Skeletal muscle tissue (tissue), 4 donors: ENCODE data around the gene CCSER1. TPM values are rescaled to one million over a fixed set of nuclear protein-coding genes. Genes with fewer than 3 reads are reported as not detected.
"Not testable (repeated sequence)": the region's sequence is repeated elsewhere in the genome, so short reads cannot be mapped to it uniquely, and the experiment has no call there.

Experiments
- H3K27ac ChIP-seq: one replicate; pipeline ENCODE4 v1.7.0; 2013; ENCODE audit warnings: mild to moderate bottlenecking, low read depth, low read length, inconsistent platforms
- H3K27me3 ChIP-seq, 3 donors: one replicate each; pipeline ENCODE4 v1.7.0; 2013; ENCODE audit warnings: low read length in 3 of 3; ENCODE audit not compliant: control insufficient read depth in 3 of 3, insufficient read depth in 3 of 3
- H3K36me3 ChIP-seq, 3 donors: one replicate each; pipeline ENCODE4 v1.7.0; 2013; ENCODE audit warnings: low read length in 3 of 3; ENCODE audit not compliant: control insufficient read depth in 3 of 3, insufficient read depth in 3 of 3
- H3K4me1 ChIP-seq, 3 donors: one replicate each; pipeline ENCODE4 v1.7.0; 2013; ENCODE audit warnings: low read length in 3 of 3, mild to moderate bottlenecking in 3 of 3; ENCODE audit not compliant: control insufficient read depth in 3 of 3, insufficient read depth in 3 of 3
- H3K4me3 ChIP-seq, 3 donors: one replicate each; pipeline ENCODE4 v1.7.0; 2013; ENCODE audit warnings: low read length in 3 of 3
- H3K9ac ChIP-seq, 3 donors: one replicate each; pipeline ENCODE4 v1.7.0; 2013; ENCODE audit warnings: low read length in 3 of 3, mild to moderate bottlenecking in 3 of 3, moderate library complexity in 2 of 3, low read depth in 1 of 3
- H3K9me3 ChIP-seq, 3 donors: one replicate each; pipeline ENCODE4 v1.7.0; 2013; ENCODE audit warnings: low read length in 3 of 3; ENCODE audit not compliant: control insufficient read depth in 3 of 3
- total RNA-seq: library from RNA; depleted of rRNA; stranded (reverse); fragments of >200 nt; gene quantifications from one replicate; pipeline ENCODE4 v1.2.3, GENCODE V29; 2014
- donor health status: Osteomylitis.

The CCSER1 gene
- total RNA-seq, 1 donor from 2014 or later = 1.0 TPM

- H3K9ac ChIP-seq = no peak overlapping the region
- no peaks in the 10 kb centered on the region for H3K4me1 ChIP-seq
- H3K36me3 ChIP-seq = no peaks in the 10 kb centered on the region
- no peak overlapping the region for H3K27ac ChIP-seq
- no peaks in the 10 kb centered on the region for H3K27me3 ChIP-seq
- H3K9me3 ChIP-seq = no peaks in the 10 kb centered on the region
- no peak overlapping the region for H3K4me3 ChIP-seq
These were observed 996.5 kb downstream of the CCSER1 start for GRCh38 chr4:91123742-91124141.

- no peak overlapping the region for H3K27ac ChIP-seq
- no peak overlapping the region for H3K4me3 ChIP-seq
- H3K9me3 ChIP-seq = no peaks in the 10 kb centered on the region
- H3K36me3 ChIP-seq = no peaks in the 10 kb centered on the region
- H3K4me1 ChIP-seq = no peaks in the 10 kb centered on the region
- no peak overlapping the region for H3K9ac ChIP-seq
- H3K27me3 ChIP-seq = no peaks in the 10 kb centered on the region
These were observed 1000.0 kb downstream of the CCSER1 start for GRCh38 chr4:91127192-91127591.

- Histone ChIP-seq H3K27ac (no peak overlapping the region), H3K36me3 (no peaks in the 10 kb centered on the region), H3K4me3 (no peak overlapping the region), H3K9me3 (no peaks in the 10 kb centered on the region), H3K27me3 (no peaks in the 10 kb centered on the region), H3K9ac (no peak overlapping the region), H3K4me1 (no peaks in the 10 kb centered on the region)
These were observed 1000.6 kb downstream of the CCSER1 start for GRCh38 chr4:91127831-91128230.

- Histone ChIP-seq H3K36me3 (no peaks in the 10 kb centered on the region), H3K4me1 (no peaks in the 10 kb centered on the region), H3K27me3 (no peaks in the 10 kb centered on the region), H3K9me3 (no peaks in the 10 kb centered on the region), H3K9ac (no peak overlapping the region), H3K27ac (no peak overlapping the region), H3K4me3 (no peak overlapping the region)
These were observed 1001.3 kb downstream of the CCSER1 start for GRCh38 chr4:91128519-91128918.

GRCh38 chr4:91147067-91147466 is 1019.9 kb downstream of the CCSER1 start:
- no peaks in the 10 kb centered on the region for H3K4me1 ChIP-seq
- no peaks in the 10 kb centered on the region for H3K9me3 ChIP-seq
- H3K27ac ChIP-seq = no peak overlapping the region
- no peak overlapping the region for H3K4me3 ChIP-seq
- no peaks in the 10 kb centered on the region for H3K27me3 ChIP-seq
- no peaks in the 10 kb centered on the region for H3K36me3 ChIP-seq
- no peak overlapping the region for H3K9ac ChIP-seq

GRCh38 chr4:91154041-91154440 is 1026.8 kb downstream of the CCSER1 start:
- not testable (repeated sequence) for H3K27me3 ChIP-seq, H3K27ac ChIP-seq, H3K4me3 ChIP-seq, H3K4me1 ChIP-seq, H3K9me3 ChIP-seq, H3K9ac ChIP-seq, H3K36me3 ChIP-seq

GRCh38 chr4:91167864-91168653 is 1040.9 kb downstream of the CCSER1 start:
- H3K27me3 ChIP-seq, H3K4me1 ChIP-seq, H3K27ac ChIP-seq, H3K9me3 ChIP-seq, H3K9ac ChIP-seq, H3K36me3 ChIP-seq, H3K4me3 ChIP-seq: not testable (repeated sequence)

GRCh38 chr4:91170768-91171167 is 1043.6 kb downstream of the CCSER1 start:
- no peak overlapping the region for H3K9ac ChIP-seq
- H3K36me3 ChIP-seq = no peaks in the 10 kb centered on the region

GRCh38 chr4:91171217-91171616 is 1044.0 kb downstream of the CCSER1 start:
- no peak overlapping the region for H3K4me3 ChIP-seq
- no peaks in the 10 kb centered on the region for H3K36me3 ChIP-seq
- H3K4me1 ChIP-seq = no peaks in the 10 kb centered on the region
- no peaks in the 10 kb centered on the region for H3K9me3 ChIP-seq
- no peaks in the 10 kb centered on the region for H3K27me3 ChIP-seq
- no peak overlapping the region for H3K9ac ChIP-seq
- no peak overlapping the region for H3K27ac ChIP-seq

More at GRCh38 chr4:91170768-91171167, 1043.6 kb downstream of the CCSER1 start:
- no peak overlapping the region for H3K27ac ChIP-seq
- no peaks in the 10 kb centered on the region for H3K4me1 ChIP-seq
- H3K4me3 ChIP-seq = no peak overlapping the region
- no peaks in the 10 kb centered on the region for H3K27me3 ChIP-seq
- H3K9me3 ChIP-seq = no peaks in the 10 kb centered on the region

- H3K36me3 ChIP-seq, H3K4me3 ChIP-seq, H3K9ac ChIP-seq, H3K27ac ChIP-seq, H3K4me1 ChIP-seq, H3K9me3 ChIP-seq, H3K27me3 ChIP-seq: not testable (repeated sequence)
These were observed 1057.9 kb downstream of the CCSER1 start for GRCh38 chr4:91185061-91185460.
